ENCODE data around the gene CYTL1.
"Not testable (repeated sequence)": the region's sequence is repeated elsewhere in the genome, so short reads cannot be mapped to it uniquely, and the experiment has no call there.

CYTL1 gene, protein sequence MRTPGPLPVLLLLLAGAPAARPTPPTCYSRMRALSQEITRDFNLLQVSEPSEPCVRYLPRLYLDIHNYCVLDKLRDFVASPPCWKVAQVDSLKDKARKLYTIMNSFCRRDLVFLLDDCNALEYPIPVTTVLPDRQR

DNA sequence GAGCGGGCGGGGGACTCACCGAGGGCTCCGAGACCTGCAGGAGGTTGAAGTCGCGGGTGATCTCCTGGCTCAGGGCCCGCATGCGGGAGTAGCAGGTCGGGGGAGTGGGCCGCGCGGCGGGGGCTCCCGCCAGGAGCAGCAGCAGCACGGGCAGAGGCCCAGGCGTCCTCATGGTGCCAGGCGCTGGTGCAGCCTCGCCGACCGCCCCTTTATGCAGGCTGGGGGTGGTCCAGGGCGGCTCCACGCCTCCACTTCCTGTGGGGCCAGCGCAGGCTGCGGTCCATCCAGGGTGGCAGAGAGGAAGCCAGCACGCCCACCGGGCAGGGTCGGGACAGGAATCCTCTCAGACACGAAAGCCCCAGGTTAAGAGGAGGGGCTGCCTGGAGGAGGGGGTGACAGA is at the start of gene CYTL1:
Gene CYTL1, minus strand, starts transcription at position 185 of the 400 bp plus-strand sequence. Its CDS starts 13 bp downstream, at position 172.
- peak; percentile 97 for DNase-seq (ENCODE audit: low read depth)
- no peak for TF ChIP-seq POLR2A (IDR thresholded peaks at IDR 0.05; ENCODE audit: extremely low read depth, insufficient read length)
- TF ChIP-seq, protein P1, sequence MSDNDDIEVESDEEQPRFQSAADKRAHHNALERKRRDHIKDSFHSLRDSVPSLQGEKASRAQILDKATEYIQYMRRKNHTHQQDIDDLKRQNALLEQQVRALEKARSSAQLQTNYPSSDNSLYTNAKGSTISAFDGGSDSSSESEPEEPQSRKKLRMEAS (IDR thresholded peaks at IDR 0.05; ENCODE audit: low read depth, low read length) = no peak
- TF ChIP-seq, protein P2, sequence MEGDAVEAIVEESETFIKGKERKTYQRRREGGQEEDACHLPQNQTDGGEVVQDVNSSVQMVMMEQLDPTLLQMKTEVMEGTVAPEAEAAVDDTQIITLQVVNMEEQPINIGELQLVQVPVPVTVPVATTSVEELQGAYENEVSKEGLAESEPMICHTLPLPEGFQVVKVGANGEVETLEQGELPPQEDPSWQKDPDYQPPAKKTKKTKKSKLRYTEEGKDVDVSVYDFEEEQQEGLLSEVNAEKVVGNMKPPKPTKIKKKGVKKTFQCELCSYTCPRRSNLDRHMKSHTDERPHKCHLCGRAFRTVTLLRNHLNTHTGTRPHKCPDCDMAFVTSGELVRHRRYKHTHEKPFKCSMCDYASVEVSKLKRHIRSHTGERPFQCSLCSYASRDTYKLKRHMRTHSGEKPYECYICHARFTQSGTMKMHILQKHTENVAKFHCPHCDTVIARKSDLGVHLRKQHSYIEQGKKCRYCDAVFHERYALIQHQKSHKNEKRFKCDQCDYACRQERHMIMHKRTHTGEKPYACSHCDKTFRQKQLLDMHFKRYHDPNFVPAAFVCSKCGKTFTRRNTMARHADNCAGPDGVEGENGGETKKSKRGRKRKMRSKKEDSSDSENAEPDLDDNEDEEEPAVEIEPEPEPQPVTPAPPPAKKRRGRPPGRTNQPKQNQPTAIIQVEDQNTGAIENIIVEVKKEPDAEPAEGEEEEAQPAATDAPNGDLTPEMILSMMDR (IDR thresholded peaks at IDR 0.05; ENCODE audit: low read depth, low read length) = no peak
- TF ChIP-seq MYC (IDR thresholded peaks at IDR 0.05; ENCODE audit: low read depth, low read length) = no peak
- H3K4me3 ChIP-seq (ENCODE audit: low read depth, low read length) = peak within 1 kb of the TSS; percentile 68

DNA sequence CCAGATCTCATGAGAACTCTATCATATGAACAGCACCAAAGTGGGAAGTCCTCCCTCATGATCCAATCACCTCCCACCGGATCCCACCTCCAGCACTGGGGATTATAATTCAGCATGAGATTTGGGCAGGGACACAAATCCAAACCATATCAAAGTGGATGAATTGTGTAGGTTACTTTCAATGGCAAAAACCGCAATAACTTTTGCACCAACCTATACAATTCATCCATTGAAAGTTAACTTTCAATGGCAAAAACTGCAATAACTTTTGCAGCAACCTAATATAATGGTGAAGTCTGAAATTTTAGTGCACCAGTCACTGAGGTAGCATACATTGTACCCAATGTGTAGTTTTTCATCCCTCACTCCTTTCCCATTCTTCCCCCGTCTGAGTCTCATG is 48.6 kb upstream of the CYTL1 start:
- DNase-seq (ENCODE audit: low read depth) = no peak
- no peak for TF ChIP-seq POLR2A (IDR thresholded peaks at IDR 0.05; ENCODE audit: extremely low read depth, insufficient read length)
- TF ChIP-seq, protein P2 (IDR thresholded peaks at IDR 0.05; ENCODE audit: low read depth, low read length) = no peak
- TF ChIP-seq, protein P1 (IDR thresholded peaks at IDR 0.05; ENCODE audit: low read depth, low read length) = no peak
- TF ChIP-seq MYC (IDR thresholded peaks at IDR 0.05; ENCODE audit: low read depth, low read length) = no peak
- no peak overlapping the region for H3K4me3 ChIP-seq (ENCODE audit: low read depth, low read length)

DNA sequence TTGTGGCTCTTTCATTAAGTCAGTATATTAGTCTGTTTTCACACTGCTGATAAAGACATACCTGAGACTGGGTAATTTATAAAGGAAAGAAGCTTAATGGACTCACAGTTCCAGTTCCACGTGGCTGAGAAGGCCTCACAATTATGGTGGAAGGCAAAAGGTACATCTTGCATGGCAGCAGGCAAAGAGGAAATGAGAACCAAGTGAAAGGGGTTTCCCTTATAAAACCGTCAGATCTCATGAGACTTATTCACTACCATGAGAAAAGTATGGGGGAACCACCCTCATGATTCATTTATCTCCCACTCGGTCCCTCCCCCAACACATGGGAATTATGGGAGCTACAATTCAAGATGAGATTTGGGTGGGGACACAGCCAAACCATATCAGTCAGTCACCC is 47.7 kb upstream of the CYTL1 start:
- H3K4me3 ChIP-seq (ENCODE audit: low read depth, low read length); DNase-seq (ENCODE audit: low read depth): not testable (repeated sequence)

DNA sequence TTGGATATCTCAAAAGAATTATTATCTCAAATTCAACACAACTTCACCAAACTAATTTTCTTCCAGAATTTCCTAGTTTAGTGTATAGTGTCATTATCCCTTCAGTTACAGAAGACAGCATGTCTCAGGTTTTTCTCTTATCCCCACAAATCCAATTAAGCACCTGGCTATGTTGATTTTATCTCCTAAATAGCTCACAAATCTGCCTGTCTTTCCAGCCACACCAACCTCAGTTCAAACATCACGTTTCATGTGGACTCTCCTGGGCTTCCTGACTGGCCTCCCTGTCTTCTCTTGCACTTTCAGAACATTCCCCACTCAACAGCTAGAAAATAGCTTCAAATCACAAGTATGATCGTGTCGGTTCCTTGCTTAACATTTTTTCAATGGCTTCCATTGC is 46.8 kb upstream of the CYTL1 start:
- TF ChIP-seq POLR2A (IDR thresholded peaks at IDR 0.05; ENCODE audit: extremely low read depth, insufficient read length) = no peak
- TF ChIP-seq, protein P1 (IDR thresholded peaks at IDR 0.05; ENCODE audit: low read depth, low read length) = no peak
- TF ChIP-seq MYC (IDR thresholded peaks at IDR 0.05; ENCODE audit: low read depth, low read length) = no peak
- TF ChIP-seq, protein P2 (IDR thresholded peaks at IDR 0.05; ENCODE audit: low read depth, low read length) = no peak
- H3K4me3 ChIP-seq (ENCODE audit: low read depth, low read length) = no peak overlapping the region
- no peak for DNase-seq (ENCODE audit: low read depth)

DNA sequence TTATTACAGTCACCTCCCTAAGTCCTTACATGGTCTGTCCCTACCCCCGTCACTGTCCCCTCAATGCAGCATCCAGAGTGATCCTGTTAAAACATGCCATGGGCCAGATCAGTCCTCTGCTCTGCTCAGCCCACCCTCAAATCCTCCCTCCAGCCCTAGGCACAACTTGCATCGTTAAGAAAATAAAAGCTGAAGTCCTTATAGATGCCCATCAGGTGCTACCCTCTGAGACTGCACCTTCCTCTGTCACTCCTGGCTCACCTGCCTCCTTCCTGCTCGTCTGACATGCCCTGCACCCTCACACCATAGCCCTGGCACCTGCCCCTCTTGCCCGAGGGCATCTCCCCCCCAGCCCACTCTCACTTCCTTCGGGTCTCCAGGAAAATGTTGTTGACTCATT is 36.2 kb upstream of the CYTL1 start:
- H3K4me3 ChIP-seq (ENCODE audit: low read depth, low read length) = no peak overlapping the region
- TF ChIP-seq, protein P2 (IDR thresholded peaks at IDR 0.05; ENCODE audit: low read depth, low read length) = no peak
- TF ChIP-seq MYC (IDR thresholded peaks at IDR 0.05; ENCODE audit: low read depth, low read length) = no peak
- no peak for TF ChIP-seq POLR2A (IDR thresholded peaks at IDR 0.05; ENCODE audit: extremely low read depth, insufficient read length)
- TF ChIP-seq, protein P1 (IDR thresholded peaks at IDR 0.05; ENCODE audit: low read depth, low read length) = no peak
- DNase-seq (ENCODE audit: low read depth) = no peak

DNA sequence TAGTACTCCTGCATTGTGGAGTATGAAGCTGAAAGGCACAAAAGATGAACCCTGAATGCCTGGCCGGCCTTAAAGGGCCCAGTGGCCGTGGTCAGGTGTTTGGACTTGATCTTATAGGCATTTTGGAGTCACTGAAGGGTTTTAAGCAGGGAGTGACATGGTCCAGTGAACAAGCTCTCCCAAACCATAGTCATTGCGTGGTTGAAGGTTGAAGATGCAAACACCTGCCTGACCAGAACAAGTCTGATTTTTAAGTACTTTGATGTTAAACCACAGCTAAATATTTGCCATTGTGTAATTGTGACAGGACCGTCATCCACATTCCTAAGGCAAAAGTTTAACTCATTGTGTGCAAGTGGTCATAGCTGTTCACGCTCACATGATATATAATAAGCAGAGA is 35.3 kb upstream of the CYTL1 start:
- DNase-seq (ENCODE audit: low read depth) = no peak
- no peak overlapping the region for H3K4me3 ChIP-seq (ENCODE audit: low read depth, low read length)
- TF ChIP-seq, protein P1 (IDR thresholded peaks at IDR 0.05; ENCODE audit: low read depth, low read length) = no peak
- TF ChIP-seq MYC (IDR thresholded peaks at IDR 0.05; ENCODE audit: low read depth, low read length) (no peak), POLR2A (IDR thresholded peaks at IDR 0.05; ENCODE audit: extremely low read depth, insufficient read length) (no peak)
- TF ChIP-seq, protein P2 (IDR thresholded peaks at IDR 0.05; ENCODE audit: low read depth, low read length) = no peak

Data from NB4 (cell line).